HS-27A (cell line): ENCODE results near the gene DOCK6.

ENCODE experiments used
- DNase-seq: peaks from one replicate; pipeline ENCODE4 v3.0.0-alpha.2; 2012; ENCODE audit warnings: low read depth, missing footprints

DOCK6 gene

DNA sequence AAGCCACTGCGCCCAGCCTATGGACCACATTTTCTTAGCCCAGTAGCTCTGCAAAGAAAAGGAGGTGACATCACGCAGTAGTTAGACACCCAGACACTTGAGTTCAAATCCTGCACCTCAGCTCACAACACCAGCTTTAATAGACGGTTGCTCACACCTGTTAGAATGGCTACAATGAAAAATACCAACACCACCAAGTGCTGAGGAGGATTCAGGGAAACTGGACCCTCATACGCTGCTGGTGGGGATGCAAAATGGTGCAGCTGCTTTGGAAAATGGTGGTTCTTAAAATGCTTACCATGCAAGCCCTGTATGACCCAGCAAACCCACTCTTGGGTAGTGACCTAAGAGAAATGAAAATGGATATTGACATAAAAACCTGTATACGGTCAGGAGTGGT, 11.7 kb upstream of the DOCK6 start:
- DNase-seq: no peak

GRCh38 chr19:11273296-11273695, 11.0 kb upstream of the DOCK6 start:
- no peak for DNase-seq

DNA sequence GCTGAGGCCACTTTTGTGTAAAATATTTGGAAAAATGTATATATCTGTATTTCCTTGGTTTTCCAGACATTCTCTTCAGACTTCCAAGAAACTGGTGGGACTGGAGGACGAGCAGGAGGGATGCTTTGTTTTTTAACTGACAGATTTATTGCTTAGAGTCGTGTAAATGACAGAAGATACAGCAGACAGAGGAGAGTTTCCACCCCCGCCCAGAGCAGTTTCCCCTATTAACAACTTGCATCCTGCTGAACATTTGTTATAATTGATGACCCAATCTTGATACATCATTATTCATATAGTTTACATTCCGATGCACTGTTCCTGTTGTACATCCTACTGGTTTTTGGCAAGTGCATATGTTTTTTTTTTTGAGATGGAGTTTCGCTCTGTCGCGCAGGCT, 7.1 kb upstream of the DOCK6 start:
- no peak for DNase-seq

- no peak for DNase-seq
Observed at GRCh38 chr19:11268783-11269267, 6.5 kb upstream of the DOCK6 start.

DNA sequence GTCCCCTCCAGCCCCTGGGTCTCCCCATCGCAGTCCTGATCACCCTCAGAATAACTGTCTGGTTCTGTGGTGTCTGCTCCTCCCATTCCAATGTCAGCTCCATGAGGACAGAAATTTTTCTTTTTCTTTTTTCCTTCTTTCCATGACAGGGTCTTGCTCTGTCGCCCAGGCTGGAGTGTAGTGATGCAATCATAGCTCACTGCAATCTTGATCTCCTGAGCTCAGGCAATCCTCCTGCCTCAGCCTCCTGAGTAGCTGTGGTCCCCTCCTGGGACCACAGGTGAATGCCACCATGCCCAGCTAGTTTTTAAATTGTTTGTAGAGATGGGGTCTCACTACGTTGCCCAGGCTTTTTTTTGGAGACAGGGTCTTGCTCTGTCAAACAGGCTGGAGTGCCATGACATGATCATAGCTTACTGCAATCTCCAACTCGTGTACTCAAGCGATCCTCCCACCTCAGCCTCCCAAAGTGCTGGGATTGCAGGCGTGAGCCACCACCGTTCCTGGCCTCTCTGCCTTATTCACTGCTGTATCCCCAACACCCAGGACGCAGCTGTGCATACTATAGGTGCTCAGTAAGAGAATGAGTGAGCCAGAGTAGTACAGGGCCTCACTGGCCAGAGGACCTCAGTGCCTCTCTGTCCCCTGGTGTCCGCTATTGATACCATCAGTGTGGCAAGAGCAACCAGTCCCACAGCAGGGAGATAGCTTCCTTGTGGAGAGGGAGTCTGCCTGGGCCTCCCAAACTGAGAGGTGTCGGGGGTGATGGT, 5.2 kb upstream of the DOCK6 start:
- no peak for DNase-seq

GRCh38 chr19:11265785-11266236, 3.5 kb upstream of the DOCK6 start:
- DNase-seq: no peak

- DNase-seq: no peak
Observed at GRCh38 chr19:11265177-11265784, 3.0 kb upstream of the DOCK6 start.

DNA sequence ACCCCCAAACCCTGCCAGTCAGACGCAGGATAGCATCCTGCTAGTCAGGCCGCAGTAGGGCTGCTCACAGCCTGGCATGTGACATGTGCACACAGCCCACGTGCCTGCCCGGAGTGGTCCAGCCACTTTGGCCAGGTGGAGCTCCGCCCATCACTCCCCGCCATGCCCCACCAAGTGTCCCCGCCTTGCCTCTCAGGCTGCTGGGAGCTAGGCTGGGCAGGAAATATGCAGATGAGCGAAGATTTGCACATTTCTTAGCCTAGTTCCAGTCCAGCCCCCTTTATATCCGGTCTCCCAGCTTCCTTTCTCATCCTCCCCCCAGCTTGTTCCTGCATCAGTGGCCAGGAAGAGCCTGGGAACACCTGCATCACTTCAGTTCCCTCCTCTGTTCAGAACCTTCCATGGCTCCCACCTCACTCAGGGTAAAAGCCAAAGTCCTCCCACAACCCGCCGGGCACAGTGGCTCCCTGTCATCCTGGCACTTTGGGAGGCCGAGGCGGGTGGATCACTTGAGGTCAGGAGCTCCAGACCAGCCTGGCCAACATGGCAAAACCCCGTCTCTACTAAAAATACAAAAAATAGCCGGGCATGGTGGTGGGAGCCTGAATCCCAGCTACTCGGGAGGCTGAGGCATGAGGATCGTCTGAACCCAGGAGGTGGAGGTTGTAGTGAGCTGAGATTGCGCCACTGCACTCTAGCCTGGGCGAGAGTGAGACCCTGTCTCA, 2.3 kb upstream of the DOCK6 start:
- no peak for DNase-seq

DNA sequence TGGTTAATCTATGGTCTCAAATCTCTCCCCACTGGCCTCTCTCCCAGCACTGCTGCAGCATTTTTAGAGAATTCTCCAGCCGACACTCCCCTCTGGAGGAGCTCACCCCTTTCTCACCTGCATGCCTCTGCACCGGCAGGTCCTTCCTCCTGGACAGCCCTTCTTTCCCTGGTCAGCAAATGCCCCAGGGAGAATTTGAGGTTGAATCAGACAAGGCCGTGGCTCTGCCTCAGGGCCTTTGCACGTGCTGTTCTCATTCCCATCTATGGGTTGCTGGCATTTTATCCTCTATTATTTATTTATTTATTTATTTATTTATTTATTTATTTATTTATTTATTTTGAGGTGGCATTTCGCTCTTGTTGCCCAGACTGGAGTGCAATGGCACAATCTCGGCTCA, 1.4 kb upstream of the DOCK6 start:
- DNase-seq: no peak

- DNase-seq: no peak
Observed at GRCh38 chr19:11261431-11261970, 823 bp downstream of the DOCK6 start.

DNA sequence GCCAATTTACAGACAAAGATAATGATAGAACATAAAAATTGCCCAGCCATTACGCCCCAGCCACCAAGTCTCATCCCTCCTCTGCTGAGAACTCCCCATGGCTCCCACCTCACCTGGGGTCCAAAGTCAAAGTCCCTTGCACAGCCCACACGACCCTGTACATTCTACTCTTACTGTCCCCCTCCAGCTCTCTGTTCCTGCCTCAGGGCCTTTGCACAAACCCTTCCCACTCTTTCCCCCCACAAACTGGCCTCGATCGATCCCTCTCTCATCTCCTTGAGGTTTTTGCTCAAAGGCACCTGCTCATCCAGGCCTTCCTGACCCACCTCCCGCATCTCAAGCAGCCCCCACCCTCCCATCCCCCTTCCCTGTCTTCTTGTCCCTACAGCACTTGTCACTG, 1.3 kb downstream of the DOCK6 start:
- no peak for DNase-seq

GRCh38 chr19:11257846-11258380, 4.4 kb downstream of the DOCK6 start:
- no peak for DNase-seq

- no peak for DNase-seq
Observed at GRCh38 chr19:11256189-11256588, 6.1 kb downstream of the DOCK6 start.

DNA sequence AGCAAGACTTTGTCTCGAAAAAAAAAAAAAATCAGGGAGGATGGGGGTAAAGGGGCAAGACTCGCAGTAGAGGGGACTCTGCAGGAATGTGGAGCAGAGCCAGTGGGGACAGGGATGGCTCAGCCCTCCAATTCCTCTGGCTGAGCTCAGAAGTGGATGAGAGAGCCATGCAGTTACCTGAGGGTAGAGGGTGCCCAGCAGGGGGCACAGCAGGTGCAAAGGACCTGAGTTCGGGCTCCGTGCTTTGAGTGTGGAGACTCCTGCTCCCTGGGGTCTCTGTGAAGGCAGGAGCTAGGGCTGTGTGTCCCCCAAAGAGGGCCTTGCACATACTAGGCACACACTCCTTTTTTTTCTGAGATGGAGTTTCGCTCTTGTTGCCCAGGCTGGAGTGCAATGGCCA, 7.7 kb downstream of the DOCK6 start:
- DNase-seq: no peak

DNA sequence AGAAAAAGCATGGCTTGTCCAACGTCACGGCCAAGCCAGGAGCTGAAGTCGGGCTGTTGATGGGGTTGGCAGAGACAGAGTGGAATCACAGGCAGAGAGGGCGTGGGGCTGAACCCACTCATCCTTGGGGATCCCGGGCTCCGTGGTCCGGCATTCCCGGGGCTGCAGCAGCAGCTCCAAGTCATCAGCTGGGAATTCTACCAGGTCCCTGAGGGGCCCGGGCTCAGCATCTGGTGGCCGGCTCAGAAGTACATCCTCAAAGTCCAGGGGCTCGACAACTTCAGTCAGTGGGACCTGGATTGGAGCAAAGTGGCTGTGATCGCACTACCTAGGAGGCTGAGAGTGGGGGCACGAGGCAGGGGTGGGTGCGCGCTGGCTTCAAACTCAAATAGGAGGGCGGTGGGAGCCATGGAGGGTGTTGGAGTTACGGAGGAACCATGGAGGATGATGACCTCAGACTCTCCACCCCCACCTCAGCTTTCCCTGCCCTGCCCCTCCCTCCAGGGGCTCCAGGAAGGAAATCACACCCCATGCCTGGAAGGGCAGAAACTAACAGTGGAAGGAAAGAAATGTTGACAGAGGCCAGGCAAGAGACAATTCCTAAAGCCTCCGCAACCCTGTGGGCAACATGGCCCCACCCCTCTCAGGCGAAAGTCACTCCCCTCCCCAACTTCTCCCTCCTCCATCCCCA, 9.5 kb downstream of the DOCK6 start:
- DNase-seq: no peak

GRCh38 chr19:11251650-11252314, 10.5 kb downstream of the DOCK6 start:
- no peak for DNase-seq

GRCh38 chr19:11251217-11251616, 11.1 kb downstream of the DOCK6 start:
- no peak for DNase-seq

- DNase-seq: no peak
Observed at GRCh38 chr19:11248852-11249251, 13.5 kb downstream of the DOCK6 start.

DNA sequence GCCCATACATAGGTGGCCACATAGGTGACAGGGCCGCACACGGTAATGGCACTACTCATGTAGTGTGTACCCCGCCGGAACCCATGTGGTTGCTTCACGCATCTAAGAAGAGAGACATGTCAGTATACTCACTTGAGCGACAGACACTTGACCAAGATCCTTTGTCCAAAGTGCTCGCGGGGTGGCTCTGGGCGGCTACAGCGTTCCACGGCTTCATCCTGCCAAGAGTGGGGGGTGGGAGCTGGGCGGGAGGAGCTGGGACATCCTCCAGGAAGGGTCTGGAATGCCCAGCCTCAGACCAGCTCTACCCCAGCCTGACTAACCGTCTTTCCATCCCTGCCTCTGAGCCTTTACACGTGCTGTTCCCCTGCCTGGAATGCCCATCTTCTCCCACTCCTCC, 14.4 kb downstream of the DOCK6 start:
- DNase-seq: no peak

GRCh38 chr19:11247391-11247790, 14.9 kb downstream of the DOCK6 start:
- no peak for DNase-seq

DNA sequence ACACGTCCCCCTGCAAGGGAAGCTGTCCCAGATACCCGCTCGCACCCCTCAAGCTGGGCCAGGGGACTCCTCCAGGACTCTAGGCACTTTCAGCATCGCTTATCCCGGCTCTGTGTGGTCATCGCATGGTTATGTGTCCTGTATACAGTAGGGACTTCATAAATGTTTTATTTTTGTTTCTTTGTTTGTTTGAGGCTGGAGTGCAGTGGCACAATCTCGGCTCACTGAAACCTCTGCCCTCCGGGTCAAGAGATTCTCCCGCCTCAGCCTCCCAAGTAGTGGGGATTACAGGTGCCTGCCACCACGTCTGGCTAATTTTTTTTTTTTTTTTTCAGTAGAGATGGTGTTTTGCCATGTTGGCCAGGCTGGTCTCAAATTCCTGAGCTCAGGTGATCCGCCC, 15.4 kb downstream of the DOCK6 start:
- DNase-seq: no peak
